SIG-M5 (cell line): ENCODE data around the gene RPP38.

ENCODE experiments used
- DNase-seq: peaks from one replicate; lab custom pipeline; 2025; lab: John Stamatoyannopoulos, UW

RPP38 gene

GRCh38 chr10:15112657-15113056 is 15.5 kb downstream of the RPP38 start:
- no peak for DNase-seq

- DNase-seq, result no peak
Measured at GRCh38 chr10:15113766-15114165, 16.6 kb downstream of the RPP38 start.

- no peak for DNase-seq
Measured at GRCh38 chr10:15116225-15116624, 19.1 kb downstream of the RPP38 start.

GRCh38 chr10:15118615-15119014 is 21.5 kb downstream of the RPP38 start:
- no peak for DNase-seq

GRCh38 chr10:15120523-15120922 is 23.4 kb downstream of the RPP38 start:
- DNase-seq, result no peak

- DNase-seq, result no peak
Measured at GRCh38 chr10:15121707-15122106, 24.6 kb downstream of the RPP38 start.

- no peak for DNase-seq
Measured at GRCh38 chr10:15122477-15123030, 25.4 kb downstream of the RPP38 start.

- no peak for DNase-seq
Measured at GRCh38 chr10:15123749-15124184, 26.6 kb downstream of the RPP38 start.

GRCh38 chr10:15124190-15124589 is 27.0 kb downstream of the RPP38 start:
- no peak for DNase-seq

- DNase-seq, result no peak
Measured at GRCh38 chr10:15124908-15125307, 27.8 kb downstream of the RPP38 start.

GRCh38 chr10:15131330-15131729 is 34.2 kb downstream of the RPP38 start:
- DNase-seq, result no peak

GRCh38 chr10:15136129-15137035 is 39.2 kb downstream of the RPP38 start:
- DNase-seq, result no peak

GRCh38 chr10:15137036-15137359 is 39.8 kb downstream of the RPP38 start:
- DNase-seq, result no peak

GRCh38 chr10:15137636-15138035 is 40.5 kb downstream of the RPP38 start:
- DNase-seq, result no peak

GRCh38 chr10:15140698-15141097 is 43.5 kb downstream of the RPP38 start:
- no peak for DNase-seq

- no peak for DNase-seq
Measured at GRCh38 chr10:15141136-15142054, 44.2 kb downstream of the RPP38 start.

- no peak for DNase-seq
Measured at GRCh38 chr10:15144788-15145187, 47.6 kb downstream of the RPP38 start.

GRCh38 chr10:15146366-15146765 is 49.2 kb downstream of the RPP38 start:
- no peak for DNase-seq

GRCh38 chr10:15147594-15148392 is 50.6 kb downstream of the RPP38 start:
- DNase-seq, result no peak

- DNase-seq, result no peak
Measured at GRCh38 chr10:15149042-15149771, 52.1 kb downstream of the RPP38 start.

GRCh38 chr10:15150563-15150962 is 53.4 kb downstream of the RPP38 start:
- no peak for DNase-seq
